ENCODE data around the gene STOML1.

DNA sequence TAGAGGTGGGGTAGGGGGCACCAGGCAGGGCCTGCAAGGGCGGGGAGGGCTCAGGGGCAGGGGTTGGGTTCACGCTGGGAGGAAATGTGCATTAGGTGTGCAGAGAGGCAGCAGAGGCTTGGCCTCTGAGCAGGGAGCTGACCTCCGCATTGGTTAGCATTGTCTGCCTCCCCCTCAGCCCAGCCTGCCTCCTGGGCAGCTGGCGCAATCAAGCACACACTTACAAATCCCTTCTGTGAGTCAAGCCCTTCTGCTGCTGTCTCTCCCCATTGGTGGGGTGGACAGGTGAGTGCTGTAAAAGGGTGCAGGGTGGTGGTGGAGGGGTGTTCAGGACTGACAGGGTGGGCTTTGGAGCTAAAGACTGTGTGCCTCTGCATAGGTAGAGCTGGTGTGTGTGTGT is 56.5 kb downstream of the STOML1 start:
- TF ChIP-seq, protein P1, sequence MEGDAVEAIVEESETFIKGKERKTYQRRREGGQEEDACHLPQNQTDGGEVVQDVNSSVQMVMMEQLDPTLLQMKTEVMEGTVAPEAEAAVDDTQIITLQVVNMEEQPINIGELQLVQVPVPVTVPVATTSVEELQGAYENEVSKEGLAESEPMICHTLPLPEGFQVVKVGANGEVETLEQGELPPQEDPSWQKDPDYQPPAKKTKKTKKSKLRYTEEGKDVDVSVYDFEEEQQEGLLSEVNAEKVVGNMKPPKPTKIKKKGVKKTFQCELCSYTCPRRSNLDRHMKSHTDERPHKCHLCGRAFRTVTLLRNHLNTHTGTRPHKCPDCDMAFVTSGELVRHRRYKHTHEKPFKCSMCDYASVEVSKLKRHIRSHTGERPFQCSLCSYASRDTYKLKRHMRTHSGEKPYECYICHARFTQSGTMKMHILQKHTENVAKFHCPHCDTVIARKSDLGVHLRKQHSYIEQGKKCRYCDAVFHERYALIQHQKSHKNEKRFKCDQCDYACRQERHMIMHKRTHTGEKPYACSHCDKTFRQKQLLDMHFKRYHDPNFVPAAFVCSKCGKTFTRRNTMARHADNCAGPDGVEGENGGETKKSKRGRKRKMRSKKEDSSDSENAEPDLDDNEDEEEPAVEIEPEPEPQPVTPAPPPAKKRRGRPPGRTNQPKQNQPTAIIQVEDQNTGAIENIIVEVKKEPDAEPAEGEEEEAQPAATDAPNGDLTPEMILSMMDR (optimal IDR thresholded peaks at IDR 0.05 in 1 of 3, IDR thresholded peaks at IDR 0.05 in 1 of 3, conservative IDR thresholded peaks at IDR 0.05 in 1 of 3; ENCODE audit: extremely low read depth in 1 of 3, insufficient read depth in 2 of 3, low read length in 3 of 3): no peak
- no peak for TF ChIP-seq EZH2 (IDR thresholded peaks at IDR 0.05; ENCODE audit: low read length)
